ENCODE measurements around the gene PUS1. TPM values are rescaled to one million over a fixed set of nuclear protein-coding genes. Genes with fewer than 3 reads are reported as not detected.
A peak's percentile ranks its signal among the peaks of the same experiment; 100 is the strongest.

PUS1 gene
- total RNA-seq, 1 experiment from 2014 or later = 117 TPM

GRCh38 chr12:131922772-131923171 lies 6.3 kb upstream of the PUS1 start:
- Histone ChIP-seq H3K23ac (ENCODE audit: insufficient read length, low read depth, low read length) (no peak overlapping the region), H2BK5ac (ENCODE audit: insufficient read length, low read length) (no peak overlapping the region), H3K27me3 (ENCODE audit: insufficient read depth, low read length) (no peaks in the 10 kb centered on the region), H2BK120ac (ENCODE audit: low read depth, low read length, poor library complexity, severe bottlenecking) (no peak overlapping the region), H4K5ac (ENCODE audit: insufficient read length, low read depth, low read length) (no peak overlapping the region), H3K18ac (ENCODE audit: insufficient read length, low read depth, low read length) (no peak overlapping the region), H3K9me3 (ENCODE audit: control insufficient read depth, low read depth, low read length) (no peaks in the 10 kb centered on the region), H3K14ac (ENCODE audit: insufficient read depth, low read length) (no peak overlapping the region), H4K20me1 (ENCODE audit: control insufficient read depth, insufficient read depth, insufficient read length) (no peaks in the 10 kb centered on the region), H3K4me1 (ENCODE audit: insufficient read depth, low read length) (no peaks in the 10 kb centered on the region), H3K56ac (ENCODE audit: insufficient read length, low read depth, low read length) (no peak overlapping the region), H3K9ac (ENCODE audit: extremely low read depth, insufficient read length, low read length) (no peak overlapping the region), H3K4ac (ENCODE audit: low read depth, low read length) (no peak overlapping the region), H3K4me2 (ENCODE audit: insufficient read depth, insufficient read length, low read length) (no peak overlapping the region), H4K8ac (replicated peaks; ENCODE audit: insufficient read length, low read depth, low read length) (no peak overlapping the region), H2AFZ (ENCODE audit: low read length) (no peak overlapping the region), H3T11ph (ENCODE audit: low read length) (no peak overlapping the region), H3K27ac (ENCODE audit: insufficient read length, low read depth, low read length) (no peak overlapping the region), H2BK15ac (ENCODE audit: low read depth, low read length) (no peak overlapping the region), H2AK5ac (ENCODE audit: insufficient read length, low read length) (no peak overlapping the region), H3K79me1 (ENCODE audit: insufficient read depth, low read depth, low read length, poor library complexity, severe bottlenecking) (no peaks in the 10 kb centered on the region), H4K91ac (ENCODE audit: insufficient read length, low read depth, low read length) (no peak overlapping the region), H2BK20ac (ENCODE audit: low read depth, low read length, poor library complexity, severe bottlenecking) (no peak overlapping the region), H2BK12ac (ENCODE audit: insufficient read length, low read depth, low read length) (no peak overlapping the region), H3K23me2 (ENCODE audit: insufficient read length, low read depth, low read length, poor library complexity, severe bottlenecking) (no peaks in the 10 kb centered on the region), H3K79me2 (ENCODE audit: insufficient read depth, low read length) (no peaks in the 10 kb centered on the region)
- no peak overlapping the region for H3K4me3 Mint-ChIP-seq
- peaks cover 4 to 10% of the 10 kb centered on the region in 2 experiments; a peak in 3 of 5 replicates for H3K9me3 Mint-ChIP-seq
- no CpG with 5 or more reads among the region's 13 CpGs for WGBS (ENCODE audit: extremely low coverage, insufficient read length, low lambda C conversion rate)
- H3K36me3 Mint-ChIP-seq (ENCODE audit: insufficient read depth in 1 of 3, low read depth in 3 of 3) = peaks cover 8 to 32% (median 27%) of the 10 kb centered on the region in 3 experiments
- peaks cover 2% of the 10 kb centered on the region for H3K27me3 Mint-ChIP-seq (ENCODE audit: low read depth)
- no peak for DNase-seq
- no peak for TF ChIP-seq CTCF (conservative IDR thresholded peaks at IDR 0.05)
- H3K4me1 Mint-ChIP-seq = peaks cover 0 to under 1% of the 10 kb centered on the region in 2 experiments; a peak in 2 of 4 replicates
- peak overlapping the region in 1 of 3 experiments; percentile 58; a peak in 2 of 7 replicates for H3K27ac Mint-ChIP-seq

Data from H9 (cell line).